GM12873 (cell line): ENCODE data around the gene AOC2.

Experiments used
- TF ChIP-seq, protein P1 (sequence below): IDR thresholded peaks from 2 replicates; pipeline ENCODE4 v1.5.1; 2012; ENCODE audit warnings: low read depth, mild to moderate bottlenecking, moderate library complexity, low read length, control low read depth; ENCODE audit not compliant: insufficient read depth; ENCODE audit errors: missing control alignments

AOC2 gene, protein sequence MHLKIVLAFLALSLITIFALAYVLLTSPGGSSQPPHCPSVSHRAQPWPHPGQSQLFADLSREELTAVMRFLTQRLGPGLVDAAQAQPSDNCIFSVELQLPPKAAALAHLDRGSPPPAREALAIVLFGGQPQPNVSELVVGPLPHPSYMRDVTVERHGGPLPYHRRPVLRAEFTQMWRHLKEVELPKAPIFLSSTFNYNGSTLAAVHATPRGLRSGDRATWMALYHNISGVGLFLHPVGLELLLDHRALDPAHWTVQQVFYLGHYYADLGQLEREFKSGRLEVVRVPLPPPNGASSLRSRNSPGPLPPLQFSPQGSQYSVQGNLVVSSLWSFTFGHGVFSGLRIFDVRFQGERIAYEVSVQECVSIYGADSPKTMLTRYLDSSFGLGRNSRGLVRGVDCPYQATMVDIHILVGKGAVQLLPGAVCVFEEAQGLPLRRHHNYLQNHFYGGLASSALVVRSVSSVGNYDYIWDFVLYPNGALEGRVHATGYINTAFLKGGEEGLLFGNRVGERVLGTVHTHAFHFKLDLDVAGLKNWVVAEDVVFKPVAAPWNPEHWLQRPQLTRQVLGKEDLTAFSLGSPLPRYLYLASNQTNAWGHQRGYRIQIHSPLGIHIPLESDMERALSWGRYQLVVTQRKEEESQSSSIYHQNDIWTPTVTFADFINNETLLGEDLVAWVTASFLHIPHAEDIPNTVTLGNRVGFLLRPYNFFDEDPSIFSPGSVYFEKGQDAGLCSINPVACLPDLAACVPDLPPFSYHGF

DNA sequence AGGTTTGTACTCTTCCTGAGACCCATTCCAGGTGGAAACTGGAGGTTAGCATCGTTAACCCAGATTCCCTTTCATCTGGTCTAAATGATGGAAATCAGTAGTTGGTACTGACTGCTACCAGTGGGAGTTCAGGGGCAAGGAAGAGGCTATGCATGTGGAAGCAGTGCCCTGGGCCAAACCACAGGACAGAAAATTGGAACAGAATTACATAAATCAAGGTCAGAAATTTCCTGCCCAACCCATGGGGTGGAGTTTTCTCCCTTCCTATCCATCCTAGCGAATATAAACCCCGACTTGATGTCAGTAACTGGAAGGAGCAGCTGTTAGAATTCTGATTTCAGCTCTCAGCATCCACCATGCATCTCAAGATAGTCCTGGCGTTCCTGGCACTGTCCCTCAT lies at the start of gene AOC2:
Gene AOC2, plus strand, starts transcription at position 310 of the 400 bp plus-strand sequence. Its CDS starts 47 bp downstream, at position 357.
- TF ChIP-seq, protein P1, sequence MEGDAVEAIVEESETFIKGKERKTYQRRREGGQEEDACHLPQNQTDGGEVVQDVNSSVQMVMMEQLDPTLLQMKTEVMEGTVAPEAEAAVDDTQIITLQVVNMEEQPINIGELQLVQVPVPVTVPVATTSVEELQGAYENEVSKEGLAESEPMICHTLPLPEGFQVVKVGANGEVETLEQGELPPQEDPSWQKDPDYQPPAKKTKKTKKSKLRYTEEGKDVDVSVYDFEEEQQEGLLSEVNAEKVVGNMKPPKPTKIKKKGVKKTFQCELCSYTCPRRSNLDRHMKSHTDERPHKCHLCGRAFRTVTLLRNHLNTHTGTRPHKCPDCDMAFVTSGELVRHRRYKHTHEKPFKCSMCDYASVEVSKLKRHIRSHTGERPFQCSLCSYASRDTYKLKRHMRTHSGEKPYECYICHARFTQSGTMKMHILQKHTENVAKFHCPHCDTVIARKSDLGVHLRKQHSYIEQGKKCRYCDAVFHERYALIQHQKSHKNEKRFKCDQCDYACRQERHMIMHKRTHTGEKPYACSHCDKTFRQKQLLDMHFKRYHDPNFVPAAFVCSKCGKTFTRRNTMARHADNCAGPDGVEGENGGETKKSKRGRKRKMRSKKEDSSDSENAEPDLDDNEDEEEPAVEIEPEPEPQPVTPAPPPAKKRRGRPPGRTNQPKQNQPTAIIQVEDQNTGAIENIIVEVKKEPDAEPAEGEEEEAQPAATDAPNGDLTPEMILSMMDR = no peak

DNA sequence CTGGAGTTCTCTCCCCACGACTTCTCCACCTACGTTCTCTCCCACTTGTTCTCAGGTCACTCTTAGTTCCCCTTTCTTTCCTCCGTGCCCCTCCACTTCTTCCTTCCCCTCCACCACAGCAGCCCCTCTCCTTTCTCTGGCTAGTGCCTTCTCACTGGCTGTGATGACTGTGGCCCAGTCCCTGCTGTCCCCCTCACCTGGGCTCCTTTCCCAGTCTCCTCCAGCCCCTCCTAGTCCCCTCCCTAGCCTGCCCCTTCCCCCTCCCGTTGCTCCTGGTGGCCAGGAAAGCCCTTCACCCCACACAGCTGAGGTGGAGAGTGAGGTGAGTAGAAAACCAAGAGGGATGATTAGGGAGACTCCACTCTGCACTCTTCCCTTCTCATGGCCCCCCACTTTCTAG lies 49.3 kb upstream of the AOC2 start:
- TF ChIP-seq, protein P1 = no peak

DNA sequence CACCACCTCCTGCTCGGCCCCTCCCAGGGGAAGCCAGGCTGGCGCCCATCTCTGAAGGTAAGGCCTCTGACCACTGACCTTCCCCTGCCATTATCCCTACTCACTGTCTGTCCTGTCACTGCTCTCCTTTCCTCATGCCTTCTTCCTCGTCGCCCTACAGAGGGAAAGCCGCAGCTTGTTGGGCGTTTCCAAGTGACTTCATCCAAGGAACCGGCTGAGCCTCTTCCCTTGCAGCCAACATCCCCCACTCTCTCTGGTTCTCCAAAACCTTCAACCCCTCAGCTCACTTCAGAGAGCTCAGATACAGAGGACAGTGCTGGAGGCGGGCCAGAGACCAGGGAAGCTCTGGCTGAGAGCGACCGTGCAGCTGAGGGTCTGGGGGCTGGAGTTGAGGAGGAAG lies 48.9 kb upstream of the AOC2 start:
- TF ChIP-seq, protein P1 = no peak

DNA sequence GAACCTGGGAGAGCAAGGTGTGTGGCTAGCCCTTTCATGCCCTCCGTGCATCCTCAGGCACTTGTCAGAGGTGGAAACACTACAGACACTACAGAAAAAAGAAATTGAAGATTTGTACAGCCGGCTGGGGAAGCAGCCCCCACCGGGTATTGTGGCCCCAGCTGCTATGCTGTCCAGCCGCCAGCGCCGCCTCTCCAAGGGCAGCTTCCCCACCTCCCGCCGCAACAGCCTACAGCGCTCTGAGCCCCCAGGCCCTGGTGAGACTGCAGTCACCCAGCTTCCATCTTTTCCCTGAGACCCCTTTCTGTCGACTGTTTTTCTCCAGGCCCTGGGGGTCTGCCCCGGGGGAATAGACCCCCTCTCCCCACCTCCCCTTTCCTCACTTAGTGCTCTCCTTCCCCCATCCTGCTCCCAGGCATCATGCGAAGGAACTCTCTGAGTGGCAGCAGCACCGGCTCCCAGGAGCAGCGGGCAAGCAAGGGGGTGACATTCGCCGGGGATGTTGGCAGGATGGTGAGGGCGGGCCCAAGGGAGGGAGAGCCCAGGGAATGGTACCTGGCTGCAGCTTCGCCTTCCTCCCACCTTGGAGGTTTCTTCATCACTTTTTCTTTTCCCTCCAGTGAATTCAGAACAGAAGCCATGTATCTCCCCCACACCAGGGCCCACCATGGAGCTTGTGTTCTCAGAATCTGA lies 48.2 kb upstream of the AOC2 start:
- TF ChIP-seq, protein P1 = no peak

DNA sequence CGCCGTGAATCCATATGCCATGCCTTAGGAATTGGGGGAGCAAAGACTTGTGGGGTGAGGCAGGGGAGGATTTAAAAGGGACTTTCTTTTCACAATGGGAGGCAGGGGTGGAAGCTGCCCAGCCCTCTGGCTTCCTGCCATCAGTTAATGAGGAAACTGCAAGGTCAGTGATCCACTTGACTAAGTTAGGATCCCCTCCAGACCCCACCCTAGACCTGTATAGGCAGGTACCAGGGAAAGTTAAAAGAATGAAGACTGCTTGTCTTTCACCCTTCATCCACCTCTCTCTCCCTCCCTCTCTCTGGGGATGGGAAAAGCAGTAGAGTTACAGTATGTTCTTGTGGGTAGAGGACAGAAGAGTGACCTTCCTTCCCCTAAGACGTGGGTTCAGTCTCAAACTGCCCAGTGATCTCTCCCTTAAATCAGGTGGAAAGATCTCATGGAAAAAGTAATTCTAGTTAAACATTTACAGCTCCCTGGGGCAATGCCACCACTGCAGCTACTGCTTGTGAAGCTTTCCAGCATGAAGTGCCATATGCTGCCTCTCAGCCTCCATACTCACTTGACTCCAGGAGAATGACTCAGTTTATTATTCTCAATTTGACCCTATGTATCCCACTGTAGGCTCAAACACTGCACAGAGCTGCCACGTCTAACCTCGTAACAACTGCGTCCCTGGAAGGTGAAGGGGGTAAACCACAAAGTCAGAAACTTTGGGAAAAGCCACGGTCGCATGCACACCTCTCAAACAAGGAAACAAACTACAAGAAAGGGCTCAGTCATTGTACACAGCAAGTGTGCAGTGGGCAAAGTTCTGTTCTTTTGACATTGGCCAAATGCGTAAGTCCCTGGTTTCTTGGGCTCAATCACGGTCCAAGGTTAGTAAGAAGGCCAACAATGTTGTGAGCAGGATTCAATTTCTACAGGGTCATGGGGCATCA lies 47.0 kb upstream of the AOC2 start:
- TF ChIP-seq, protein P1 = no peak

DNA sequence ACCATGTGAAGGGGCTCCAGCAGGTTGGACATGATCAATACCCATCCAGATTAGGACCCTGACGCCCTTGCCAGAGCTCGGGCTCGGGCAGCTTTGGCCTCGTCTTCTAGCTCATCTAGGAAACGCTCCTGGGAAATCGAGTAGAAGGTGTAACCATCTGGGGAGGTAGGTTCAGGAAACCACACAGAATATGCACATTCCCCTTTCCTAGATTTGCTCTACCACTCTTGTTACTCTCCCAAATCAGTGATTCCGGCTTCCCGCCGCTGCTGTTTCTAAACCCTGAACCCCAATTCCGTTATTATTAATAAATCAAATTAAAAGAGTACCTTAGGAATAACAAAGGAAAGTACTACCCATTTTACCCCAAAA lies 46.4 kb upstream of the AOC2 start:
- TF ChIP-seq, protein P1 = no peak
